Stomach (tissue), 4 donors: ENCODE results near the gene PRKRA.

Source experiments
- CTCF ChIP-seq, 7 experiments: fragments of 450-650 bp in 4 of 7; fragments of 200-600 bp in 3 of 7; sonication (generic) in 3 of 7; IDR thresholded peaks; one replicate each; pipeline ENCODE4 v1.5.1; 2016 to 2019; ENCODE audit warnings: antibody characterized with exemption in 7 of 7, control low read depth in 2 of 7, mild to moderate bottlenecking in 1 of 7
- EP300 ChIP-seq: sonication (generic); formaldehyde crosslinking; IDR thresholded peaks from one replicate; pipeline ENCODE4 v1.6.1; 2017; ENCODE audit warnings: antibody characterized with exemption
- POLR2A ChIP-seq, 4 donors: fragments of 450-650 bp; IDR thresholded peaks; one replicate each; pipeline ENCODE4 v1.6.1; 2016; ENCODE audit warnings: antibody characterized with exemption in 4 of 4, control low read depth in 2 of 4, mild to moderate bottlenecking in 1 of 4, moderate library complexity in 1 of 4
- POLR2AphosphoS5 ChIP-seq, 3 donors: sonication (generic); formaldehyde crosslinking; IDR thresholded peaks; one replicate each; pipeline ENCODE4 v1.6.1; 2016; ENCODE audit warnings: antibody characterized with exemption in 3 of 3

- TF ChIP-seq CTCF (IDR thresholded peaks at IDR 0.05) (no peak), POLR2AphosphoS5 (IDR thresholded peaks at IDR 0.05) (no peak), POLR2A (IDR thresholded peaks at IDR 0.05) (no peak), EP300 (no peak)
Measured at GRCh38 chr2:178418426-178418825, 32.5 kb downstream of the PRKRA start.
